ENCODE data around the gene LONRF2. TPM values are rescaled to one million over a fixed set of nuclear protein-coding genes. Genes with fewer than 3 reads are reported as not detected.

The LONRF2 gene

DNA sequence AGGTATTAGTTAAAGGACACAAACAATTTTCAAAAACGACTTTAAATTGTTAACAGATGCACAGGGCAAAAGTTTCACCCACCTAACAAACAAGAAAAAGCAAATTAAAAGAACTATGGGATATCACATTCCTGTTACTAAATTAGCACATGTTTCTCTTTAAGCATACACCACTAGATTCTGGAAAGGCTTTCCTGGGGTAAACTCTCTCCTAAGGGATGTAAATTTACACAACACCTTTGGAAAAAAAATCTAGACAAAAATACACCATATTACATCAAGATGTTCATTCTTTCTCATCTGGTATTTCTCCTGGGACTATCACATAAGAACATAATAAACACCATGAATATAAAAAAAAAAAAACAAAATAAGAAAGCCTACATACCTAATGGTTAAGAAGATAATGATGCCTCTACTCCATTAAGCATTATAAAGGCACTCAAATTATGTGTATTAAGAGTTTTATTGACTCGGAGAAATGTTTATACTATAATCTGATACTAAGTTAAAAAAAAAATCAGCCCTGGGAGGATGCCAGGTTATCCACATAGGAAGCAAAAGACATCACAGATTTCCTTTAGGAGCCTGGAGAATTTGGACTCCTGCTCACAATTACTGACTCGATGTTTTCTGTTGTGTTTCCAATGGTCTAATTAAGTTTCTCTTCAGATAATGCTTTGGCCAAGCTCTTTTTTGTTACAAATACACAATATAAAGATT is 97.2 kb downstream of the LONRF2 start:
- Histone ChIP-seq H3K4me3 (ENCODE audit: low read length) (no peak overlapping the region), H3K9me3 (replicated peaks; ENCODE audit: low read length) (no peaks in the 10 kb centered on the region), H3K36me3 (ENCODE audit: insufficient read depth, low read length) (no peaks in the 10 kb centered on the region), H3K4me2 (ENCODE audit: low read length) (no peak overlapping the region), H3K4me1 (ENCODE audit: control insufficient read depth, insufficient read depth, low read length) (no peaks in the 10 kb centered on the region), H3K27me3 (ENCODE audit: control insufficient read depth, insufficient read depth, low read length) (no peaks in the 10 kb centered on the region), H3K9ac (ENCODE audit: low read depth, low read length) (no peak overlapping the region)

DNA sequence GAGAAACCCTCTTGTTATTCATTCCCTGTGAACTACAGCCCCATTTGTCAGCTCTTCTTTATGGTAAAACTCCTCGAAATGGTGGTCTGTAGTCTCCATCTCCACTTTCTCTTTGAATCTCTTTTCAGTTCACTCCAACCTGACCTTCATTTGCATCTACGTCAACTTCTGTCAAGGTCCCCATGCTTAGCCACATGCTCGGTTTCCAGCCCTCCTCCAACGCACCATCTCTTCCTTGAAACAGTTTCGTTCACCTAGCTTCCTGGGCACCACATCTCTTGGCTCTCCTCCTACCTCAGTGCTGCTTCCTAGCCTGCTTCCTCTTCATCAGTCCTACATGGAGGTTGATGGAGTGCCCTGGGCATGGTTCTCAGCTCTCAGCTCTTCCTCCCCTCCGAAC is 98.8 kb downstream of the LONRF2 start:
- no peaks in the 10 kb centered on the region for H3K27me3 ChIP-seq (ENCODE audit: control insufficient read depth, insufficient read depth, low read length)
- H3K4me2 ChIP-seq (ENCODE audit: low read length) = no peak overlapping the region
- no peak overlapping the region for H3K9ac ChIP-seq (ENCODE audit: low read depth, low read length)
- H3K9me3 ChIP-seq (replicated peaks; ENCODE audit: low read length) = no peaks in the 10 kb centered on the region
- H3K36me3 ChIP-seq (ENCODE audit: insufficient read depth, low read length) = no peaks in the 10 kb centered on the region
- H3K4me3 ChIP-seq (ENCODE audit: low read length) = no peak overlapping the region
- no peaks in the 10 kb centered on the region for H3K4me1 ChIP-seq (ENCODE audit: control insufficient read depth, insufficient read depth, low read length)

Small RNA genes lying within 50 kb of the gene (small RNA-seq; reads per million reads assigned to genes)
- not detected for gene AC012493.2

Data from skeletal muscle satellite cell (primary cell).